ENCODE results near the gene PDE8A.

The PDE8A gene, protein sequence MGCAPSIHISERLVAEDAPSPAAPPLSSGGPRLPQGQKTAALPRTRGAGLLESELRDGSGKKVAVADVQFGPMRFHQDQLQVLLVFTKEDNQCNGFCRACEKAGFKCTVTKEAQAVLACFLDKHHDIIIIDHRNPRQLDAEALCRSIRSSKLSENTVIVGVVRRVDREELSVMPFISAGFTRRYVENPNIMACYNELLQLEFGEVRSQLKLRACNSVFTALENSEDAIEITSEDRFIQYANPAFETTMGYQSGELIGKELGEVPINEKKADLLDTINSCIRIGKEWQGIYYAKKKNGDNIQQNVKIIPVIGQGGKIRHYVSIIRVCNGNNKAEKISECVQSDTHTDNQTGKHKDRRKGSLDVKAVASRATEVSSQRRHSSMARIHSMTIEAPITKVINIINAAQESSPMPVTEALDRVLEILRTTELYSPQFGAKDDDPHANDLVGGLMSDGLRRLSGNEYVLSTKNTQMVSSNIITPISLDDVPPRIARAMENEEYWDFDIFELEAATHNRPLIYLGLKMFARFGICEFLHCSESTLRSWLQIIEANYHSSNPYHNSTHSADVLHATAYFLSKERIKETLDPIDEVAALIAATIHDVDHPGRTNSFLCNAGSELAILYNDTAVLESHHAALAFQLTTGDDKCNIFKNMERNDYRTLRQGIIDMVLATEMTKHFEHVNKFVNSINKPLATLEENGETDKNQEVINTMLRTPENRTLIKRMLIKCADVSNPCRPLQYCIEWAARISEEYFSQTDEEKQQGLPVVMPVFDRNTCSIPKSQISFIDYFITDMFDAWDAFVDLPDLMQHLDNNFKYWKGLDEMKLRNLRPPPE

DNA sequence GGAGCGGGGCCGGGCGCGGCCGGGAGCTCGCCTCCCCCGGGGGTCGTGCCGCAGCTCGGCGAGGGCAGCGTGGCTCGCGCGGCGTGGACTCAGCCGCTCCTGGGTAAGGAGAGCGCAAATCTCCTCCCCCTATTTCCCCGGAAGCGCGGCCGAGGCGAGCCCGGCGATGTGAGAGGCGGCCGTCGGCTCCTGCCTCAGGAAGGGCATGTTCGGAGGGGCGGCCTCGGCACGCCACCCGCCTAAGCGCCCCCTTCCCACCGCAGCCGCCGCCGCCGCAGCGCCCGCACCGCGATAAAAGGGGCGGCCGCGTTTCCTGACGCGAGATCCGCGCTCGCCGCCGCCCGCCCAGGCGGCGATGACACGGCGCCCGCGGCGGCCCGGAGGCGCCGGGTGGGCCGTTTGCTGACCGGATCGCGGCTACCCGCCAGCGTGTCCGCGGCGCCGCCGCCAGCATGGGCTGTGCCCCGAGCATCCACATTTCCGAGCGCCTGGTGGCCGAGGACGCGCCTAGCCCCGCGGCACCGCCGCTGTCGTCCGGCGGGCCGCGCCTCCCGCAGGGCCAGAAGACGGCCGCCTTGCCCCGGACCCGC is at the start of gene PDE8A:
PDE8A (plus strand) TSS at position 146 of the 590 bp plus-strand sequence; CDS start at position 453, 307 bp downstream.
- DNase-seq (ENCODE audit: low read depth in 2 of 2, low spot score in 1 of 2): peak in 1 of 2 donors; percentile 20

DNA sequence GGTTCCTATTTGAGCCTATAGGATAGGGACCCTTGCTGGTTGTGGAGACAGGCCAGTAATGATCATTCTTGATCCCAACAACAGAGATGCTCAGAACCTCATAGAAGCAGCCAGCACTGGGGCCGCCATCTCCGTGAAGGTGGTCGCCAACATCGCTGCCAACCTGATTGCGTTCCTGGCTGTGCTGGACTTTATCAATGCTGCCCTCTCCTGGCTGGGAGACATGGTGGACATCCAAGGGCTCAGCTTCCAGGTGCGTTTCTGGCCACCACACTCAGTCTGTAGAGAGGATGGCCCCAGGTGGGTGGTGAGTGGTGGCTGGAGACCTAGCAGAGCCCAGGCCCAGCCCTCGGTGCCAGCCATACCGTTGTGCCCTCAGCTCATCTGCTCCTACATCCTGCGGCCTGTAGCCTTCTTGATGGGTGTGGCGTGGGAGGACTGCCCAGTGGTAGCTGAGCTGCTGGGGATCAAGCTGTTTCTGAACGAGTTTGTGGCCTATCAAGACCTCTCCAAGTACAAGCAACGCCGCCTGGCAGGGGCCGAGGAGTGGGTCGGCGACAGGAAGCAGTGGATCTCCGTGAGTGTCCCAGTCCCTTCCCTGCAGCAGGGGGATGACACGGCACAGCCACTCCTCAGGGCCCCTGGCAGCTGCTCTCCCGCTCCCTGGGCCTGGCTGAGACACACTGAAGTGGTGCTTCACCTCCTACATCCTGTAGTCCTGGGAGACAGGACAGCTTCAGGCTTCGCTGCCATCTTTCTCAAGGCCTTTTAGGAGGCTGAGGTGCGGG is 46.5 kb upstream of the PDE8A start:
- no peak for DNase-seq (ENCODE audit: low read depth in 2 of 2, low spot score in 1 of 2)

DNA sequence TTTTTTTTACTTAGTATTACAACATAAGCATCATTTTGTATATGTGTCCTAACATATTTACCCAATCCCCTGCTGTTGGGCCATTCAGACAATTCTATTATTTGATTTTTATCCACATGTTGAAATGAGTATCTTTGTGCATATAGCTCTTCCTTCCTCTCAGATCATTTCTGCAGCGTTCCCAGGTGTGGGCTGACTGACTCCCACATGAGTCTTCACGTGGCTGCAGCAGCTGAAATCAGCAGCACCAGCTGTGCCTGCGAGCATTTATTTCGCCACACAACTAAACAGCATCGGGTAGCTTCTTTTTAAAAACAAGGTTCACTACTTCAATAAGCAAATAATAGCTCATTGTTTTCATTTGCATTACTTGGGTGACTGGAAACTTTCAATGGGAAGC is 44.5 kb upstream of the PDE8A start:
- no peak for DNase-seq (ENCODE audit: low read depth in 2 of 2, low spot score in 1 of 2)

DNA sequence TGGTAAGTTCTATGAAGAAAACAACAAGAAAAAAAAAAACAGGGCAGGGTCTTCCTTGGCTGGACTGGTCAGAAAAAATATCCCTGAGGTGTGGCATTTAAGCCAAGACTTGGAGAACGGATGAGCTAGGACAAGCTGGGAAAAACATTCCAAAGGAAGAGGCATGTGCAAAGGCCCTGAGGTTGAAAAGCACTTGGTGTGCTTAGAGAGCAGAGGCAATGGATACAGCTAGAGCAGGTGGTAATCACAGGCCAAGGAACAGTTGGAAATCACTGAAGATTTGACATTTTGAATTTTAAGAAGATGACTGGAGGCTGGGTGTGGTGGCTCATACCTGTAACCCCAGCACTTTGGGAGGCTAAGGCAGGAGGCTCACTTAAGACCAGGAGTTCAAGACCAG is 42.9 kb upstream of the PDE8A start:
- no peak for DNase-seq (ENCODE audit: low read depth in 2 of 2, low spot score in 1 of 2)

DNA sequence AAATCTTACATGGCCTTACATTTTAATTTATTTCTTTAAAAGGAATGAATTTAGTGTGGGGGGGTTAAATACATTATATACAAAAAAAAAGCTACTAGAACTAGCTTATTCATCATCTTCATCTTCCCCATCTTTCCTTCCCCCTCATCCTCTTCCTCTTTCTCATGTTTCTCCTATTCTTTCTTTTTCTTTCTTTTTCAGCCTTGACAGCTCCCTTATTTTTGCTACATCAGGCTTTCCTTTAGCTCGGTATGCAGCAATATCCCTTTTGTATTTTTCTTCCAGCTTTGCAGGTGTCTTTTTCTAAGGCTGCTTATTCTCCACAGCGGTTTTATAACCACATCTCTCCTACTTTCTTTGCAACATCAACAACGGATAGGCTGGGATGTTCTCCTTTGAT is 41.3 kb upstream of the PDE8A start:
- no peak for DNase-seq (ENCODE audit: low read depth in 2 of 2, low spot score in 1 of 2)

DNA sequence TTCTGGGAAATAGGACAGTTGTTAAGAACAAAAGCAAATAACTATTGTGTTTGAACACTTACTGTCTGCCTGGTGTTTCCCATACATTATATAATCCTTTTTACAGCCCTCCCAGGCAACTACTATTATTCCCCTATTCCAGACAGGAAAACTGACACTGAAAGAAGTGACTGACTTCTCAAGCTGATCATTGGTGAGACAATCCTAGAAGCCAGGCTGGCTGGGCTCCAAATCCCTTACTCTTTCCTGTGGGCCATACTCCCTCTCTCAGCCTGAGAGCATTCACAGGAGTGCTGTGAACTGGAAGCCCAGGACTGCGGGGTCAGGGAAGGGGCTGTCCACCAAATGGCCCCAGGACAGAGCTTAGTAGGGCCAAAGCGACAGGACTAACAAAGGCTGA is 39.2 kb upstream of the PDE8A start:
- DNase-seq (ENCODE audit: low read depth in 2 of 2, low spot score in 1 of 2): no peak

DNA sequence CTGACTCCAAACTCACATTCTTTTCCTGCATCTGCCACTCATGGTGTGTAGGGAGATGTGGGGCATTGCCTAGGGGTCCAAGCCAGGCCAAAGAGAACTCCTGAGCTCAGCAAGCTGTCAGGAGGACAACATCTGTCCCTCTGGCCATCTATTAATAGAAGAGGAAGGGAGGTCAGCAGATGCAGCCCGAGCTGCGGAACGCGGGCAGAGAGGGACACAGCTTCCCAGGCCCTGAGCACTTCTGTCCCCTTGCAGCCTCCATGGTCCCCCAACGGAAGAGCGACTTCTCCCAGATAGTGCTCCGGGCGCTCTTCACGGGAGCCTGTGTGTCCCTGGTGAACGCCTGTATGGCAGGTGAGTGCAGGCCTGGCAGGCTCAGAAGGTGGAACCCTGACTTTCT is 37.3 kb upstream of the PDE8A start:
- no peak for DNase-seq (ENCODE audit: low read depth in 2 of 2, low spot score in 1 of 2)

DNA sequence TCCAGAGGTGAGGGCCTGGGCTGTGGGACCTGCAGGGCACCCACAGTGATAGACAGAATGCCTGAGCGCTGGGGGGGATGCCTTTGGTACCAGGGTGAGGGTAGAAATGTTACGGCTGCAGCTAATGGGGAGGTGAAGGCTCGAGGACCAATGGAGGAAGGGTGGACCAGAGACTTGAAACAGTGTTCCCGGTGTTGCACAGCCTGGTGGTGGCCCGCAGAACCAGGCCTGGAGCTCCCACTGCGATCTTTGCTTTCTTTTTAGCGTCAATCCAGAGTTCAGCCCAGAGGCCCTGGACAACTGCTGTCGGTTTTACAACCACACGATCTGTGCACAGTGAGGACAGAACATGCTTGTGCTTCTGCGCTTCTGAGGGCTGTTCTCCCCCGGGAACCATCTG is 36.8 kb upstream of the PDE8A start:
- no peak for DNase-seq (ENCODE audit: low read depth in 2 of 2, low spot score in 1 of 2)

DNA sequence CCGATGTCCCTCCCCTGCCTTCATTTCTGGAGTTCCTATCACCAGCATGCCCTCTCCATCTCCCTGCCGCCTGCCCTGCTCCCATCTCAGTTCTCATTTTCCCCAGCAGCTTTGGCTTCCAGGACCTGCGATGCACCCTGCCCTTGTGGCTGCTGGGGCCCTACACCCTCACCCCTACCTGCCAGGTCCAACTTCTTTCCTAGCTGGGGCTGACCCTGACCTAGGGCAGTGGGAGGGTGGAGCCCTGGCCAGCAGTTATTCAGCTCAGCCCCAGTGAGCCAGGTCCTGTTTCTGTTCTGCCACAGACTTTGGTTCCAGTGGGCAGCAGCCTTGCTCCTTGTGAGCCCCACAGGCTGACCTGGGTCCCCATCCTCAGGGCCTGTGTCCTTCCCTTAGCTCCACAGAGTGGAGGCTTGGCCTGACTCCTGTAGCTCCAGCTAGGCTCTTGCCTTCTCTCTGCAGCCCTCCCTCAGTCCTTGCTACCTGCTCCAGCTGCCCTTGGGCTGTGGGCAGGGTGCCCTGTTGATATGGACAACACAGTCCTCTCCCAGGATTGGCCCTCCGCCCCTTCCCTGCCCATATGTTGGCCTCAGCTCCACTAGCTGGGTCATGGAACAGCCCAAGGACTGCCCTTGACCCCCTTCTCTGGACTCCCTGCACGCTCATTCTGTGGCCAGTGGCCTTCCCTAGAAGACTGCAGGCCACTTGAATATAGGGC is 34.7 kb upstream of the PDE8A start:
- no peak for DNase-seq (ENCODE audit: low read depth in 2 of 2, low spot score in 1 of 2)

DNA sequence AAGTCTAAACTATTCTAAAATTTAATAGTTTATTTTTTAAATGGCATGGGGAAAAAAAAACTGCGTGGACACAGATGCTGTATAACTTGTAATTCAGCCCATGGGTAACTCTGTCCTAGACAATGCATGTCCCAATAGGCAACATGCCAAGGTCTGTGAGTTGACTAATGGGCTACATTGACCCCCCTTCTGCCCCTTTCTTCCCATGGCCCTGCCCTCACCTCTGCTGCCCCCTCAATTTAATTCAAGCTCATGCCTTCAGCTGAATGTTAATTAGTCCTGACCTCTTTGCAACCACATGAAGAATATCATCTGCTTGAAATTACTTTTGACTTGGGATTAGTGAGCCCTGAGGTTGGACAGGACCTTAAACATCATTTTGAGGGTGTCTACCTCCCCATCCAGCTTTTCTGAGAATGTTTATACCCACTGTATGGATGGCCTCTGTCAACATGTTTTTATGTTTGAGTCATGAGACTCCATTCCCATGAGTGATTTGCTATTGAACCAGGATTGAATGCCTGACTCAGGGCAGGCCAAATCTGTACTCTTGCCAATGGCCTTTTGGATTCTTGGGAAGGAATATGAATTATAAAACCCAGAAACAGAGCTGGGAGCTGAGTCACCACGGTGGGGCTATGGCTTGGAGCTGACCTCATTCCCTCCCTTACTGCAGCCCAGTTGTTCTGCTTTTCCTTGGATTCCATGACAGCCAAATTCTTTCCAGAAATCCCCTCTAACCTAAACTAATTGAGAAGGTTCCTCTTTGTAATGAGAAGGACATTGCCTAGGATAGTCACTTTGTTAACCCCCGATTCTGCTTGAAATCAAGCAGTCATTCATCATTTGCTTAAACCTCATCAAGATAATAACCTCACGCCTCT is 33.5 kb upstream of the PDE8A start:
- no peak for DNase-seq (ENCODE audit: low read depth in 2 of 2, low spot score in 1 of 2)

DNA sequence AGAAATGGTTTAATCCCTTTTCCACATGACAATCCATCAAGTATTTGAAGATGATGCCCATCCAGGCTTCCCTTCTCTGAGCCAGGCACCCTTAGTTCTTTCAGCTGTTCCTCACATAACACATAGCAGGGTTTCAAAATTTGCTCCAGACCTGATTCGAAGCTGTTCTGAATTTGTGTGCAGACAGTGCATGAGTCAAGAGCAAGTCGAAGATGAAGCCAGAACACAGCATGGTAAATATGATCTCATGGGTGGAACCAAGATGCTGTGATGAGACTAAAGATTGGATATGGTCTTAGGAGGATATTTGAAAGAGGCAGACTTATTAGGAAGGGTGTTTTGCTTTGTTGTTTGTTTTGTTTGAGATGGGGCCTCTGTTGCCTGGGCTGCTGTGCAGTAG is 32.6 kb upstream of the PDE8A start:
- no peak for DNase-seq (ENCODE audit: low read depth in 2 of 2, low spot score in 1 of 2)

DNA sequence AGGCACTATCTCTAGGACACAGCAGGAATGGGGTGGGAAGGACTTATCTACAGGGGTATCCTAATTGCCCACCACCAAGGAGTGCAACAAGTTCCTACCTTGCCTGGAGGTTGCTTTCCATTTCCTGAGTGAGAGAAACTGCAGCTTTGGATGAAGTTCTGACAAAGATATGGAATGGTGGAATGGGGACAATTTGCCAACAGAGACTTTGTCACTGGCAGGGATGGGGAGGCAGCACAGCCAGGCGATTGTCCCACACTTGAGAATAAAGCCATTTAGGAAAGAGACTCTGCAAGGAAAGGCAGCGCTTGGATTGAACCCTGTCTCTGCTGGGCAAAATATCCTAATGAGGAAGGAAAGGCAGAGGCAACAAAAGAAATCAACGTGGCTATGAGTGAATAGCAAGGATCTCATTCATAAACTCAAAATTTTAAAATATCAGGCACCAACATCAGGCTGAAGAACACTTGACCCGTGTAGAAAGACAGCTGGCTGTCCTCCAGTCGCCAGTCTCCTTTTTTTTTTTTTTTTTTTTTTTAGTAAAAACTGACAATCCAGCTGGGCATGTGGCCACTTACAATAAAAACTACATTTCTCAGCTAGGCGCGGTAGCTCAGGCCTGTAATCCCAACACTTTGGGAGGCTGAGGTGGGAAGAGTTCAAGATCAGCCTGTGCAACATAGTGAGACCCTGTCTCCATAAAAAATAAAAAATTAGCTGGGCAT is 31.6 kb upstream of the PDE8A start:
- DNase-seq (ENCODE audit: low read depth in 2 of 2, low spot score in 1 of 2): no peak

DNA sequence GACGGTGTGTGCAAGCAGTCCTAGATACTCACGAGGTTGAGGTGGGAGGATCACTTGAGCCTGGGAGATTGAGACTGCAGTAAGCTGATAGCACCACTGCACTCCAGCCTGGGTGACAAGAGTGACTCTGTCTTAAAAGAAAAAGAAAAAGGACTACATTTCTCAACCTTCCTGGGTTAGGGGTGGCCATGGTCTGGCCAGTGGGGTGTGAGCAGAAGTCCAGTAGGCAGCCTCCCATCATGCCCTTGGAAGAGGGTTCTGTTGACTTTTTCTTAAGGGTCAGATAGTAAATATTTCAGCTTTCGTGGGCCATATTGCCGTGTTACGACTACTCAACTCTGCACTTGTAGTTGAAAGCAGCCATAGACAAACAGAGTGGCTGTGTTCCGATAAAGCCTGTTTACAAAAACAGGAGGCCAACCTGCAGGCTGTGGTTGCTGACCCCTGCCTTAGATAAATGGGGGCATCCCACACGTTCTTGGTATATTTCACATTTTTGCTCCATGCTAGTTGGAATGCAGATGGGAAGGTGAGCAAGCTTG is 31.0 kb upstream of the PDE8A start:
- no peak for DNase-seq (ENCODE audit: low read depth in 2 of 2, low spot score in 1 of 2)

DNA sequence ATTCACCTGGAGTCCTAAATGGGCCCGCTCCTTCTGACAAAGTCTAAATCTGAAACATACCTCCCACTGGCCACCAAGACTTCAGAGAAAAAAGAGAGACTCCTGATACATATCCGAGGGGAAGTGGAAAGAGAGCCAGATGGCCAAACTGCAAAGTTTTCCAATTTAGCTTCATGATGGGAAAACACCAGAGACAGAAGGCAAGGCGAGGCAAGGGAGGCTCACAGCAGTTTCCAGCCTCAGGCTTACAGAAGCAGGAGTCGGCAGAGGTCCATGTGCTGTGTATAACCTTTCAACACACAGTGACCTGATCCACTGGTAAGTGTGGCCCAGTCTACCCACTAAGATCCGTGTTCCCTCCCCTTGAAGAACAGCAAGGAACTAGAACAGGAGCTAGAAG is 29.9 kb upstream of the PDE8A start:
- no peak for DNase-seq (ENCODE audit: low read depth in 2 of 2, low spot score in 1 of 2)

DNA sequence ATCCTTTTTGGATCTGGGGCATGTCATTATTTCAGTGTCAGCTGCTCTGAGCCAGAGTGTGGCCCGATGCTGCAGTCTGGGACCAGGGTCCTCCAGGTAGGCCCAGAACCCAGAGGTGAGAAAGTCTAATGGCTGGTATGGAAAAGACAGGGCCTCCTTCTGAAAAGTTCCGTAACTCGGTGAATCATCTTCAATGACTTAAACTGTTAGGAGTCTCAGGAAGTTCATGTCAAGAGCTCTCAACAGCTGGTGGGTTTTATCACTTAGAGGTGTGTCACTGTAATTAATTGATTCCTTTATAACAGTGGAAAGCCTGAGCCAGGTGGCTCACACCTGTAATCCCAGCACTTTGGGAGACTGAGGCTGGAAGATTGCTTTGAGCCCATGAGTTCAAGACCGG is 28.5 kb upstream of the PDE8A start:
- no peak for DNase-seq (ENCODE audit: low read depth in 2 of 2, low spot score in 1 of 2)

DNA sequence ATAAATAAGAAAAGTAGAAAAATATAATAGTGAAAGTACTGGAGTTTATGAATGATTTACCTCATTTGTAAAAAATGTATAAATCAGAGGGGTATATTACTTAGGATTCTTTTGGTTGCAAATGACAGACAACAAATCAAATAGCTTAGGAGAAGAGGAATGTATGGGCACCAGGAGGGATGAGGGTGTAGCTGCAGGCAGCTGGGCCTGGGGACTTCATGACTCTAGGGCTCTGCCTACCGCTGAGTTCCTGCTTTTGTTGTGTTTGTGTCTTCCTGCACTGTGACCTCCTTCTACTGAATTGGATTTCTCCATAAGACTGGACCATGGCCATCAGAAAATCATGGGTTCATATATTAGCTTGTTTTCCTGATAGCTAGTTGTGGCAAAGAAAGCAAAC is 27.9 kb upstream of the PDE8A start:
- DNase-seq (ENCODE audit: low read depth in 2 of 2, low spot score in 1 of 2): no peak

DNA sequence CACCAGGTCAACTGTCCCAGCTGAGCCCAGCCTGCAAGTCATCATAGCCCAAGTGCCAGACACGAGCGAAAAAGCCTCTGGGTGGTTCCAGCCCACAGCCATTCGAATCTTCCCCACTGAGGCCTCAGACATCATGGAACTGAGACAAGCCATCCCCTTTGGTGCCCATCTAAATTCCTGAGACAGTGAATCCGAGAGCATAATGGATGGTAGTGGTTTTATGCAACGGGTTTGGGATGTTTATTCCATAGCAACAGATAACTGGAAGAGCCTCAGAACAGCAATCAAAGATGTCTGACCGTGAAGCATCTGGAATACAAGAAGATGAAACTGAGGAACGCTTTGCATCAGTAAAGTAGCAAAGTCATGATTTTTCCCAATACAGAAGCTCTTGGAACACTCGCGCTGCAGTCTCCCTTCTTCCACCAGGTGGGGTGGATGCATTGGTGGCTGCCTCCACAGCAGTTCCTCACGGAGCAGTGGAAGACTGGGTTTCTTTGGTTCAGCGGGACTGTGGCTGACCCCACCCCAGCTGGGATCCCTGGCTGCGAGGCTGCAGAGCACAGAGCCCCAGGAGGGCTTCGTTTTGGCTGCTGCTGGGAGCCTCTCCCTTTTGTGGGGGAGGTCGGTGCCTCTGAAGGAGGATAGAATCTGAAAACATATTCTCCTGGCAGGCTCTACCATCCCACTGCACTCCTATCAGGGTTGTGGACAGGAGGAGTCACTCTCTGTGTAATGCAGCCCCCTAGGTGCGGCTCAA is 26.4 kb upstream of the PDE8A start:
- peak in 1 of 2 donors; percentile 5 for DNase-seq (ENCODE audit: low read depth in 2 of 2, low spot score in 1 of 2)

DNA sequence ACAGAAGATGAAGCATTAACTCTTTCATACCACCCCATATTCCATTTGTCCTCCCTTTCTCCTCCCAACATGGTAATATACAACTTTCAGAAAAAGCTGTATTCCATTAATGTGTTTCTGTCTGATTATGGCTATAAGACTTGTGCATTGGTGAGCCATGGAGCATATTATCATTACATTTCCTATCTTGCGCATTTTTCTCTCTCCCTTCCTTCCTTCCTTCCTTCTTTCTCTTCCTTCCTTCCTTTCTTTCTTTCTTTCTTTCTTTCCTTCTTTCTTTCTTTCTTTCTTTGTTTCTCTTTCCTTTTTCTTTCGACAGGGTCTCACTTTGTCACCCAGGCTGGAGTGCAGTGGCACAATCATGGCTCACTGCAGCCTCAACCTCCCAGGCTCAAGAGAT is 25.5 kb upstream of the PDE8A start:
- DNase-seq (ENCODE audit: low read depth in 2 of 2, low spot score in 1 of 2): no peak
